B cell (primary cell): ENCODE data around the gene MBOAT7. TPM values are rescaled to one million over a fixed set of nuclear protein-coding genes. Genes with fewer than 3 reads are reported as not detected.

Experiments used
- ATAC-seq: fragments of 200-7000 bp; cut with Tn5 transposase; one replicate; pipeline ENCODE4 v1.10.0; 2021; ENCODE audit warnings: low read depth, mild to moderate bottlenecking, moderate number of reproducible peaks, moderate library complexity
- CTCF ChIA-PET: fragments of 350-600 bp; sonication (Branson Sonifier 250); formaldehyde crosslinking; loops from one replicate; lab custom pipeline; 2021; ENCODE audit warnings: antibody characterized with exemption, inconsistent platforms; lab: Charles Lee
- POLR2A ChIA-PET: fragments of 350-600 bp; sonication (Branson Sonifier 250); formaldehyde crosslinking; loops from one replicate; lab custom pipeline; 2021; ENCODE audit warnings: antibody characterized with exemption; lab: Charles Lee
- DNase-seq: peaks from one replicate; pipeline ENCODE4 v3.0.0; 2013
- H2AFZ ChIP-seq: 2 replicates; pipeline ENCODE4 v1.6.1; 2012; ENCODE audit warnings: mild to moderate bottlenecking, low read depth, low read length; ENCODE audit not compliant: insufficient read depth, poor library complexity, severe bottlenecking
- H3K27ac ChIP-seq, 2 donors: 1 replicate in 1 of 2; 2 replicates in 1 of 2; pipeline ENCODE4 v1.5.1; 2012 to 2013; ENCODE audit warnings: low read length in 2 of 2, mild to moderate bottlenecking in 2 of 2, moderate library complexity in 1 of 2
- H3K27me3 ChIP-seq, 4 experiments: fragments of 200-600 bp in 1 of 4; sonication (generic) in 1 of 4; replicated peaks in 1 of 4; 1 replicate in 2 of 4; 2 replicates in 2 of 4; pipeline versions ENCODE4 v1.6.1 to v1.7.0; 2013 to 2016; ENCODE audit warnings: low read length in 3 of 4, mild to moderate bottlenecking in 2 of 4, mixed read lengths in 1 of 4, moderate library complexity in 1 of 4; ENCODE audit not compliant: insufficient read depth in 4 of 4, control insufficient read depth in 3 of 4; ENCODE audit errors: control extremely low read depth in 1 of 4
- H3K36me3 ChIP-seq, 2 experiments: replicated peaks in 1 of 2; 1 replicate in 1 of 2; 2 replicates in 1 of 2; pipeline versions ENCODE4 v1.6.1 to v1.7.1; 2013; ENCODE audit warnings: low read length in 1 of 2; ENCODE audit not compliant: insufficient read depth in 2 of 2, control insufficient read depth in 1 of 2; ENCODE audit errors: control extremely low read depth in 1 of 2, extremely low read depth in 1 of 2
- H3K4me1 ChIP-seq, 2 donors: fragments of 200-600 bp in 1 of 2; sonication (generic) in 1 of 2; 1 replicate in 1 of 2; 2 replicates in 1 of 2; pipeline versions ENCODE4 v1.5.1 to v1.6.1; 2013 to 2017; ENCODE audit warnings: low read length in 2 of 2; ENCODE audit not compliant: control insufficient read depth in 2 of 2, insufficient read depth in 2 of 2
- H3K4me2 ChIP-seq: replicated peaks from 2 replicates; pipeline ENCODE3; 2012; ENCODE audit warnings: mild to moderate bottlenecking, low read depth, low read length; ENCODE audit not compliant: poor library complexity, severe bottlenecking
- H3K4me3 ChIP-seq, 5 experiments: fragments of 200-600 bp in 1 of 5; sonication (generic) in 1 of 5; 1 replicate in 3 of 5; 2 replicates in 2 of 5; pipeline versions ENCODE4 v1.5.1 to v1.7.0; 2011 to 2016; ENCODE audit warnings: low read length in 4 of 5, mild to moderate bottlenecking in 4 of 5, low read depth in 2 of 5, control low read depth in 1 of 5, moderate library complexity in 1 of 5; ENCODE audit not compliant: insufficient read depth in 1 of 5; ENCODE audit errors: control extremely low read depth in 1 of 5, extremely low read depth in 1 of 5
- H3K79me2 ChIP-seq: fragments of 200-600 bp; sonication (generic); one replicate; pipeline ENCODE4 v1.6.0; 2016; ENCODE audit warnings: low read length; ENCODE audit not compliant: control insufficient read depth, insufficient read depth
- H3K9ac ChIP-seq: fragments of 200-600 bp; sonication (generic); 2 replicates; pipeline ENCODE4 v1.6.1; 2017; ENCODE audit warnings: mild to moderate bottlenecking, low read length, moderate library complexity
- H3K9me3 ChIP-seq, 3 donors: one replicate each; pipeline versions ENCODE4 v1.6.1 to v1.7.1; 2013; ENCODE audit warnings: low read length in 2 of 3; ENCODE audit not compliant: control insufficient read depth in 2 of 3, insufficient read depth in 1 of 3; ENCODE audit errors: control extremely low read depth in 1 of 3
- H4K20me1 ChIP-seq: 2 replicates; pipeline ENCODE4 v1.6.0; 2012; ENCODE audit warnings: mild to moderate bottlenecking, low read length; ENCODE audit not compliant: insufficient read depth, control insufficient read depth, poor library complexity, severe bottlenecking
- H3K27ac Mint-ChIP-seq: one replicate; pipeline ENCODE4 v1.8.0; 2021; ENCODE audit warnings: mixed read lengths
- H3K27me3 Mint-ChIP-seq: one replicate; pipeline ENCODE4 v1.8.0; 2021; ENCODE audit warnings: mixed read lengths
- H3K4me1 Mint-ChIP-seq: one replicate; pipeline ENCODE4 v1.8.0; 2021; ENCODE audit warnings: mixed read lengths
- H3K4me3 Mint-ChIP-seq: one replicate; pipeline ENCODE4 v1.8.0; 2021; ENCODE audit warnings: mixed read lengths
- H3K9me3 Mint-ChIP-seq: one replicate; pipeline ENCODE4 v1.8.0; 2022; ENCODE audit warnings: mixed read lengths; ENCODE audit not compliant: insufficient read depth
- EZH2 ChIP-seq: IDR thresholded peaks from 2 replicates; pipeline ENCODE4 v1.6.1; 2012; ENCODE audit warnings: borderline replicate concordance, low read depth, mild to moderate bottlenecking, moderate library complexity, low read length; ENCODE audit not compliant: insufficient read depth, poor library complexity, severe bottlenecking
- WGBS: methylation state at CpG from one replicate; pipeline ENCODE4 v1.1.5; 2013; ENCODE audit warnings: missing lambda C conversion rate; ENCODE audit not compliant: insufficient coverage; 5-methylcytosine and 5-hydroxymethylcytosine counted together
- intact Hi-C: fragments of 100-400 bp; cut with micrococcal nuclease; formaldehyde crosslinking; loops from one replicate; pipeline ENCODE4 v1.10.0; 2022
- polyA plus RNA-seq: library from polyadenylated mRNA; depleted of rRNA; stranded (reverse); fragments of >200 nt; gene quantifications from 2 replicates; pipeline ENCODE4 v1.2.3, GENCODE V29; 2012
- total RNA-seq, 2 donors: library from RNA; stranded (reverse); fragments of 120-200 nt in 1 of 2; gene quantifications; 1 replicate in 1 of 2; 2 replicates in 1 of 2; pipeline versions ENCODE4 v1.2.3 to v1.2.4, GENCODE V29; 2013 to 2022
- TF ChIP-seq, protein P1 (sequence below): fragments of 200-600 bp; IDR thresholded peaks from one replicate; pipeline ENCODE4 v1.8.0; 2022; ENCODE audit warnings: antibody characterized with exemption, mild to moderate bottlenecking

The MBOAT7 gene
- total and polyA plus RNA-seq, 2 donors (not counting 1 experiment from before 2014, with no cell fraction given) = 22.3 to 34.8 TPM

DNA sequence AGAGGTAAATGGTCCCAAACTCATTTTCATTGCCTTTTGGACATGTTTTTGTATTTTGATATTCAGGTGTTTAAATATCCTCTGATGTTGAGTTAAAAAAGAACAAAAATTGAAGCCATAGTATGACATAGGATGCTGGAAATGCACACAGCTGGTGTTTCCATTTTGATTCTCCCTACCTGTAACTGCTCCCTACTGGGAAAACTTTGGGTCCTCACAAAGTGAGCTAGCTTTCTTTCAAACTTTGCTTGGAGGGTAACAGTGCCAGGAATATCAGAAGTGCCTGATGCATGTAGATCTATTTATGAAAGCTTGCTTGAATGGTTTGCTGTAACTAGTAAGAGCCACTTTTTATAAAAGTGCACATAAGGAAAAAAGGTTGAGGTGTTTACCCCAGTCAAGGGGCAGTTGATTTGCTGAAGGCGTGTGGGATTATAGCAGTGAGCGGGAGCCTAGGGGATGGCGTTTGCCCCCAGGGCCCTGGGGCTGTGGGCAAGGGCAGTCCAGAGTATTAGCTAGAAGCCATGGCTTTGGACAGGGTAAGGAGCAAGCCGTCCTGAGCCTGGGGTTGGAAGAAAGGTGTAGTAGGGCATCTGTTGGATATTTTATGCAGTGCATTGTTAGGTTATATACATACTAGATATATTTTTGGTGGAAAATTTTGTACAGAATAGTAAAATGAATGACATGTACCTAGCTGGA, 15.5 kb upstream of the MBOAT7 start:
- peak overlapping the region; percentile 13 for H3K4me2 ChIP-seq
- peaks cover 50 to 80% of the 10 kb centered on the region in 2 donors for H3K4me1 ChIP-seq
- H4K20me1 ChIP-seq = peaks cover 90% of the 10 kb centered on the region
- Mint-ChIP-seq H3K4me3 (no peak overlapping the region), H3K4me1 (peaks cover 78% of the 10 kb centered on the region), H3K27me3 (no peaks in the 10 kb centered on the region), H3K27ac (no peak overlapping the region), H3K9me3 (no peaks in the 10 kb centered on the region)
- H3K27me3 ChIP-seq = no peaks in the 10 kb centered on the region
- TF ChIP-seq, protein P1, sequence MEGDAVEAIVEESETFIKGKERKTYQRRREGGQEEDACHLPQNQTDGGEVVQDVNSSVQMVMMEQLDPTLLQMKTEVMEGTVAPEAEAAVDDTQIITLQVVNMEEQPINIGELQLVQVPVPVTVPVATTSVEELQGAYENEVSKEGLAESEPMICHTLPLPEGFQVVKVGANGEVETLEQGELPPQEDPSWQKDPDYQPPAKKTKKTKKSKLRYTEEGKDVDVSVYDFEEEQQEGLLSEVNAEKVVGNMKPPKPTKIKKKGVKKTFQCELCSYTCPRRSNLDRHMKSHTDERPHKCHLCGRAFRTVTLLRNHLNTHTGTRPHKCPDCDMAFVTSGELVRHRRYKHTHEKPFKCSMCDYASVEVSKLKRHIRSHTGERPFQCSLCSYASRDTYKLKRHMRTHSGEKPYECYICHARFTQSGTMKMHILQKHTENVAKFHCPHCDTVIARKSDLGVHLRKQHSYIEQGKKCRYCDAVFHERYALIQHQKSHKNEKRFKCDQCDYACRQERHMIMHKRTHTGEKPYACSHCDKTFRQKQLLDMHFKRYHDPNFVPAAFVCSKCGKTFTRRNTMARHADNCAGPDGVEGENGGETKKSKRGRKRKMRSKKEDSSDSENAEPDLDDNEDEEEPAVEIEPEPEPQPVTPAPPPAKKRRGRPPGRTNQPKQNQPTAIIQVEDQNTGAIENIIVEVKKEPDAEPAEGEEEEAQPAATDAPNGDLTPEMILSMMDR = no peak
- no peak for TF ChIP-seq EZH2
- WGBS = 100% methylated on average over 2 of the region's 4 CpGs
- intact Hi-C loops = loop anchor here (5.0 kb wide), 1 partner anchor 1472 kb away; the partner anchor contains the start of gene EPN1
- no peak overlapping the region for H3K9ac ChIP-seq
- no peak for ATAC-seq
- H2AFZ ChIP-seq = no peak overlapping the region
- no peak for DNase-seq
- peaks cover 92% of the 10 kb centered on the region for H3K79me2 ChIP-seq
- POLR2A ChIA-PET = no interaction called here
- H3K27ac ChIP-seq = no peak overlapping the region
- peaks cover 7 to 67% of the 10 kb centered on the region in 2 experiments for H3K36me3 ChIP-seq
- CTCF ChIA-PET = interaction anchor here (0.6 to 1.3 kb wide), 3 partner anchors 14 to 31 kb away, joined by 3 to 4 read pairs (median 3); partner anchors contain the start of gene TSEN34
- no peaks in the 10 kb centered on the region for H3K9me3 ChIP-seq
- H3K4me3 ChIP-seq = no peak overlapping the region

DNA sequence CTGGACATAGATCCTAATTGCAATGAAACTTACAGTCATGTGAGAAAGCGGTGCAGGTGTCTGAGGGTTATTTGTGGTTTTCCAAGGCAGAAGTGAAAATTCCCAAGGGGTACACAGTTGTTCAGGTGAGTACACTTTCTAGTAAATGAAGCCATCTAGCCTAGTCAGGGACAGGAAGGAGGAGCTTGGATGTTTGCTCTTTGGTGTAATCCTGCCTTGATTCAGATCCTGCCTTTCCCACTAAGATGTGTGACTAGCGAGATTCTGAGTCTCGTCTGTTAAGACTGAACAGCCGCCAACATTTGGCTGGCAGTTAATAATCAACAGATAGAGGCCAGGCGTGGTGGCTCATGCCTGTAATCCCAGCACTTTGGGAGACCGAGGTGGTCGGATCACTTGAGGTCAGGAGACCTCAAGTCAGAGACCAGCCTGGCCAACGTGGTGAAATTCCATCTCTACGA, 13.8 kb upstream of the MBOAT7 start:
- no peak overlapping the region for H3K4me3 ChIP-seq
- WGBS = 79% methylated on average over 8 of the region's 9 CpGs
- no peak for TF ChIP-seq EZH2
- TF ChIP-seq, protein P1 = no peak

More for the DNA sequence above, 13.8 kb upstream of the MBOAT7 start:
- CTCF ChIA-PET = interaction anchor here (4.9 kb wide), 1 partner anchor 14 kb away, joined by 30 read pairs; the partner anchor contains the start of genes MBOAT7 and TSEN34
- peak overlapping the region; percentile 88 for H3K4me2 ChIP-seq
- H3K4me1 ChIP-seq = peaks cover 46 to 66% of the 10 kb centered on the region in 2 donors
- H3K9me3 Mint-ChIP-seq = no peaks in the 10 kb centered on the region
- no peak overlapping the region for H2AFZ ChIP-seq
- peak overlapping the region; percentile 46 for H3K27ac Mint-ChIP-seq
- no peak overlapping the region for H3K27ac ChIP-seq
- POLR2A ChIA-PET = interaction anchor here (4.8 kb wide), 1 partner anchor 13 kb away, joined by 73 read pairs; the partner anchor contains the start of genes MBOAT7 and TSEN34
- no peaks in the 10 kb centered on the region for H3K9me3 ChIP-seq
- intact Hi-C loops = loop anchor here (5.0 kb wide), 1 partner anchor 1474 kb away; the partner anchor contains the start of gene EPN1
- DNase-seq (peak; percentile 23), ATAC-seq (no peak)
- peak overlapping the region; percentile 1 for H3K9ac ChIP-seq
- peaks cover 76% of the 10 kb centered on the region for H3K79me2 ChIP-seq
- H3K4me3 Mint-ChIP-seq = peak overlapping the region; percentile 96
- peaks cover 71% of the 10 kb centered on the region for H3K4me1 Mint-ChIP-seq
- peaks cover 73% of the 10 kb centered on the region for H4K20me1 ChIP-seq
- H3K27me3 Mint-ChIP-seq = no peaks in the 10 kb centered on the region
- H3K27me3 ChIP-seq = no peaks in the 10 kb centered on the region
- peaks cover 7 to 67% of the 10 kb centered on the region in 2 experiments for H3K36me3 ChIP-seq
